H1 (cell line): ENCODE results near the gene MMP13. TPM values are rescaled to one million over a fixed set of nuclear protein-coding genes. Genes with fewer than 3 reads are reported as not detected.

ENCODE experiments used
- CTCF ChIA-PET: fragments of 300-600 bp; sonication (Branson Sonifier 250); formaldehyde crosslinking; loops from one replicate; lab custom pipeline; 2021; ENCODE audit not compliant: partially characterized antibody; lab: Charles Lee
- POLR2A ChIA-PET: fragments of 300-600 bp; sonication (Branson Sonifier 250); formaldehyde crosslinking; loops from one replicate; lab custom pipeline; 2021; ENCODE audit warnings: inconsistent platforms; ENCODE audit not compliant: partially characterized antibody; lab: Charles Lee
- DNase-seq, 2 experiments: peaks; one replicate each; pipeline versions ENCODE4 v3.0.0 to v3.0.0-alpha.2; 2010 to 2022; ENCODE audit warnings: low spot score in 2 of 2, low read depth in 1 of 2, mixed read lengths in 1 of 2
- FAIRE-seq: peaks from 2 replicates; lab custom pipeline; 2011; peaks lifted over from hg19 to GRCh38; lab: Jason Lieb, UNC
- H2AFZ ChIP-seq: 2 replicates; pipeline ENCODE4 v1.8.1; 2012; ENCODE audit warnings: low read length, inconsistent platforms
- H2AK5ac ChIP-seq: 2 replicates; pipeline ENCODE4 v1.6.1; 2013; ENCODE audit warnings: low read depth, low read length
- H2BK120ac ChIP-seq: replicated peaks from 2 replicates; pipeline ENCODE3; 2013; ENCODE audit warnings: low read depth, low read length, inconsistent platforms
- H2BK12ac ChIP-seq: 2 replicates; pipeline ENCODE4 v1.6.1; 2013; ENCODE audit warnings: low read depth, low read length
- H2BK15ac ChIP-seq: 2 replicates; pipeline ENCODE4 v1.6.1; 2013; ENCODE audit warnings: low read length
- H2BK20ac ChIP-seq: 2 replicates; pipeline ENCODE4 v1.6.1; 2013; ENCODE audit warnings: low read length
- H2BK5ac ChIP-seq: 2 replicates; pipeline ENCODE4 v1.6.1; 2013; ENCODE audit warnings: low read depth, low read length
- H3K14ac ChIP-seq: 2 replicates; pipeline ENCODE4 v1.6.1; 2013; ENCODE audit warnings: inconsistent platforms; ENCODE audit not compliant: insufficient read length
- H3K18ac ChIP-seq: 2 replicates; pipeline ENCODE4 v1.6.1; 2013; ENCODE audit warnings: low read length; ENCODE audit errors: extremely low read depth
- H3K23ac ChIP-seq: 2 replicates; pipeline ENCODE4 v1.6.1; 2013; ENCODE audit warnings: inconsistent platforms; ENCODE audit not compliant: insufficient read length
- H3K23me2 ChIP-seq: 2 replicates; pipeline ENCODE4 v1.6.1; 2013; ENCODE audit warnings: low read depth, low read length
- H3K27ac ChIP-seq: 2 replicates; pipeline ENCODE4 v1.6.1; 2011; ENCODE audit warnings: low read depth, low read length, inconsistent platforms
- H3K27me3 ChIP-seq, 4 experiments: replicated peaks in 1 of 4; 1 replicate in 1 of 4; 2 replicates in 3 of 4; pipeline versions ENCODE4 v1.6.1 to v1.8.1; 2011 to 2013; ENCODE audit warnings: low read length in 3 of 4, mild to moderate bottlenecking in 3 of 4, inconsistent platforms in 2 of 4, mixed read lengths in 2 of 4, moderate library complexity in 1 of 4; ENCODE audit not compliant: control insufficient read depth in 3 of 4, insufficient read depth in 3 of 4; ENCODE audit errors: extremely low read depth in 1 of 4
- H3K36me3 ChIP-seq, 4 experiments: 2 replicates each; pipeline versions ENCODE4 v1.6.1 to v1.8.1; 2011 to 2013; ENCODE audit warnings: mild to moderate bottlenecking in 4 of 4, low read length in 3 of 4, moderate library complexity in 2 of 4, control low read depth in 1 of 4, inconsistent platforms in 1 of 4; ENCODE audit not compliant: insufficient read depth in 4 of 4, control insufficient read depth in 2 of 4
- H3K4ac ChIP-seq: replicated peaks from 2 replicates; pipeline ENCODE3; 2013; ENCODE audit warnings: low read length, low read depth, mixed read lengths, inconsistent platforms; ENCODE audit not compliant: insufficient read length
- H3K4me1 ChIP-seq, 4 experiments: replicated peaks in 1 of 4; 1 replicate in 1 of 4; 2 replicates in 3 of 4; pipeline versions ENCODE4 v1.6.1 to v1.8.1; 2011 to 2013; ENCODE audit warnings: low read length in 3 of 4, inconsistent platforms in 2 of 4, mixed read lengths in 1 of 4; ENCODE audit not compliant: insufficient read depth in 4 of 4, control insufficient read depth in 3 of 4
- H3K4me2 ChIP-seq, 2 experiments: 2 replicates each; pipeline versions ENCODE4 v1.6.1 to v1.8.1; 2011 to 2013; ENCODE audit warnings: low read depth in 2 of 2, low read length in 2 of 2, control low read depth in 1 of 2, inconsistent platforms in 1 of 2, mild to moderate bottlenecking in 1 of 2; ENCODE audit not compliant: insufficient read depth in 1 of 2
- H3K4me3 ChIP-seq, 4 experiments: fragments of 200-600, 300-600 bp in 1 of 4; sonication (generic), shearing (Covaris generic), sonication (Bioruptor Twin) in 1 of 4; 2 replicates each; pipeline versions ENCODE4 v1.5.1 to v1.8.1; 2011 to 2016; ENCODE audit warnings: low read length in 4 of 4, low read depth in 3 of 4, control low read depth in 2 of 4, inconsistent platforms in 2 of 4, mild to moderate bottlenecking in 2 of 4, mixed read lengths in 1 of 4, moderate library complexity in 1 of 4; ENCODE audit not compliant: insufficient read depth in 2 of 4; ENCODE audit errors: extremely low read depth in 1 of 4
- H3K56ac ChIP-seq: replicated peaks from 2 replicates; pipeline ENCODE3; 2013; ENCODE audit warnings: low read depth, mild to moderate bottlenecking, mixed read lengths, low read length, inconsistent platforms; ENCODE audit not compliant: insufficient read length
- H3K79me1 ChIP-seq: 2 replicates; pipeline ENCODE4 v1.6.1; 2013; ENCODE audit warnings: low read depth, low read length, control low read depth
- H3K79me2 ChIP-seq, 2 experiments: 2 replicates each; pipeline versions ENCODE4 v1.6.1 to v1.8.1; 2012 to 2013; ENCODE audit warnings: low read length in 2 of 2, mild to moderate bottlenecking in 2 of 2, inconsistent platforms in 1 of 2; ENCODE audit not compliant: insufficient read depth in 2 of 2, control insufficient read depth in 1 of 2
- H3K9ac ChIP-seq, 4 experiments: replicated peaks in 1 of 4; 1 replicate in 1 of 4; 2 replicates in 3 of 4; pipeline versions ENCODE4 v1.6.1 to v1.8.1; 2011 to 2013; ENCODE audit warnings: low read depth in 3 of 4, low read length in 3 of 4, control low read depth in 2 of 4, mild to moderate bottlenecking in 2 of 4, moderate library complexity in 2 of 4, inconsistent platforms in 1 of 4; ENCODE audit errors: extremely low read depth in 1 of 4
- H3K9me3 ChIP-seq, 2 experiments: 2 replicates each; pipeline versions ENCODE4 v1.6.1 to v1.8.1; 2012 to 2013; ENCODE audit warnings: mild to moderate bottlenecking in 2 of 2, moderate library complexity in 2 of 2, control low read depth in 1 of 2, inconsistent platforms in 1 of 2, low read depth in 1 of 2, low read length in 1 of 2, mixed read lengths in 1 of 2; ENCODE audit not compliant: insufficient read depth in 2 of 2
- H4K20me1 ChIP-seq, 2 experiments: replicated peaks in 1 of 2; 2 replicates each; pipeline versions ENCODE3 to v1.8.1; 2011 to 2013; ENCODE audit warnings: inconsistent platforms in 2 of 2, low read length in 2 of 2, mild to moderate bottlenecking in 1 of 2; ENCODE audit not compliant: insufficient read depth in 2 of 2, control insufficient read depth in 1 of 2
- H4K5ac ChIP-seq: 2 replicates; pipeline ENCODE4 v1.6.1; 2013; ENCODE audit warnings: low read length, low read depth, mixed read lengths, inconsistent platforms; ENCODE audit not compliant: insufficient read length
- H4K8ac ChIP-seq: 2 replicates; pipeline ENCODE4 v1.8.0; 2013; ENCODE audit warnings: mild to moderate bottlenecking, moderate library complexity, low read length, inconsistent platforms; ENCODE audit not compliant: insufficient read depth; ENCODE audit errors: extremely low read depth
- H4K91ac ChIP-seq: replicated peaks from 2 replicates; pipeline ENCODE3; 2013; ENCODE audit warnings: low read length, mixed read lengths, inconsistent platforms; ENCODE audit not compliant: insufficient read length
- ATF3 ChIP-seq: IDR thresholded peaks from 2 replicates; pipeline ENCODE4 v1.6.1; 2011; ENCODE audit warnings: low read depth, mild to moderate bottlenecking, low read length; ENCODE audit not compliant: insufficient read depth
- HDAC6 ChIP-seq: IDR thresholded peaks from one replicate; pipeline ENCODE4 v1.7.1; 2012; ENCODE audit warnings: low read depth, mild to moderate bottlenecking, inconsistent platforms, low read length, moderate library complexity
- JUN ChIP-seq: IDR thresholded peaks from 2 replicates; pipeline ENCODE4 v1.6.1; 2011; ENCODE audit warnings: low read depth, mild to moderate bottlenecking, improper control_type of control experiment, low read length
- PHF8 ChIP-seq: fragments of 200-600 bp; sonication (generic); conservative IDR thresholded peaks from 2 replicates; pipeline ENCODE4 v1.7.1; 2012; ENCODE audit warnings: low read depth, mild to moderate bottlenecking, inconsistent platforms, low read length, moderate library complexity
- SP1 ChIP-seq: IDR thresholded peaks from 2 replicates; pipeline ENCODE4 v1.6.1; 2011; ENCODE audit warnings: low read depth, low read length
- WGBS, 2 experiments: shearing (Covaris generic) in 1 of 2; methylation state at CpG; one replicate each; pipeline versions ENCODE4 v1.1.6 to v1.1.7; 2013 to 2015; ENCODE audit warnings: low lambda C conversion rate in 2 of 2, mixed read lengths in 2 of 2, inconsistent platforms in 1 of 2, low coverage in 1 of 2, missing lambda C conversion rate in 1 of 2; ENCODE audit not compliant: insufficient replicate concordance in 2 of 2, insufficient coverage in 1 of 2, insufficient read length in 1 of 2; ENCODE audit errors: extremely low coverage in 1 of 2, missing lambda C conversion rate in 1 of 2; 5-methylcytosine and 5-hydroxymethylcytosine counted together
- polyA plus RNA-seq, 7 experiments: library from polyadenylated mRNA; depleted of rRNA in 3 of 7; stranded (reverse) in 5 of 7; unstranded in 2 of 7; fragments of >200 nt in 5 of 7; fragments of 200-250 nt in 2 of 7; gene quantifications; 1 replicate in 5 of 7; 2 replicates in 1 of 7; 4 replicates in 1 of 7; pipeline versions ENCODE4 v1.2.1 to v1.2.3, GENCODE V29; 2011 to 2013; ENCODE audit warnings: missing spikeins in 2 of 7, mixed read lengths in 2 of 7
- total RNA-seq: library from RNA; stranded (reverse); fragmentation: NEBNext Ultra II Directional; extraction: Animal tissue kit (Norgen Biotek cat#: 25700); gene quantifications from 2 replicates; pipeline ENCODE4 v1.2.1, GENCODE V29; 2021

The MMP13 gene
- total and polyA plus RNA-seq, 2 of the 8 experiments (the other 6 are each of a cell fraction or from before 2014, with no cell fraction given): not detected

- H3K4me3 ChIP-seq: no peak overlapping the region
- no peak overlapping the region for H4K5ac ChIP-seq
- 94% methylated on average over 3 of the region's 3 CpGs; no CpG with 5 or more reads in 1 of the 2 experiments for WGBS, 2 experiments
- no peaks in the 10 kb centered on the region for H4K20me1 ChIP-seq
- no peak overlapping the region for H4K8ac ChIP-seq
- ChIA-PET CTCF (interaction anchor here (0.9 to 8.4 kb wide), 6 partner anchors 10 to 192 kb away, joined by 3 to 60 read pairs (median 12); no protein-coding TSS in a partner anchor), POLR2A (no interaction called here)
- no peak overlapping the region for H2BK5ac ChIP-seq
- no peak overlapping the region for H3K4me2 ChIP-seq
- H3K9me3 ChIP-seq: no peaks in the 10 kb centered on the region
- H4K91ac ChIP-seq: no peak overlapping the region
- no peaks in the 10 kb centered on the region for H3K36me3 ChIP-seq
- no peak for DNase-seq
- H2BK12ac ChIP-seq: no peak overlapping the region
- no peaks in the 10 kb centered on the region for H3K79me2 ChIP-seq
- H2BK120ac ChIP-seq: no peak overlapping the region
- H3K9ac ChIP-seq: no peak overlapping the region
- FAIRE-seq: no peak
- H3K56ac ChIP-seq: no peak overlapping the region
- no peaks in the 10 kb centered on the region for H3K79me1 ChIP-seq
- H3K27ac ChIP-seq: no peak overlapping the region
- no peaks in the 10 kb centered on the region for H3K27me3 ChIP-seq
- H3K18ac ChIP-seq: no peak overlapping the region
- no peak overlapping the region for H3K23ac ChIP-seq
- H3K4ac ChIP-seq: no peak overlapping the region
- H2AFZ ChIP-seq: no peak overlapping the region
- H2BK20ac ChIP-seq: no peak overlapping the region
- H3K4me1 ChIP-seq: no peaks in the 10 kb centered on the region
- H2BK15ac ChIP-seq: no peak overlapping the region
- H3K14ac ChIP-seq: no peak overlapping the region
- no peak overlapping the region for H2AK5ac ChIP-seq
- no peaks in the 10 kb centered on the region for H3K23me2 ChIP-seq
- TF ChIP-seq HDAC6 (no peak), SP1 (no peak), PHF8 (no peak), JUN (no peak), ATF3 (no peak)
Measured at GRCh38 chr11:102925988-102926387, 29.5 kb downstream of the MMP13 start.
